Stomach smooth muscle (tissue), 2 donors: ENCODE measurements around the gene FAM193B.

ENCODE experiments used
- H3K27ac ChIP-seq: one replicate; pipeline ENCODE4 v1.7.0; 2013; ENCODE audit warnings: mild to moderate bottlenecking, low read length, inconsistent platforms
- H3K27me3 ChIP-seq, 2 donors: one replicate each; pipeline ENCODE4 v1.7.0; 2013; ENCODE audit warnings: low read length in 2 of 2; ENCODE audit not compliant: insufficient read depth in 2 of 2, control insufficient read depth in 1 of 2
- H3K36me3 ChIP-seq, 2 donors: one replicate each; pipeline ENCODE4 v1.7.0; 2013; ENCODE audit warnings: low read length in 2 of 2; ENCODE audit not compliant: control insufficient read depth in 2 of 2, insufficient read depth in 2 of 2
- H3K4me1 ChIP-seq: one replicate; pipeline ENCODE4 v1.7.0; 2013; ENCODE audit warnings: low read length; ENCODE audit not compliant: control insufficient read depth, insufficient read depth
- H3K4me3 ChIP-seq, 2 donors: one replicate each; pipeline ENCODE4 v1.7.0; 2013; ENCODE audit warnings: low read length in 2 of 2
- H3K9ac ChIP-seq, 2 donors: one replicate each; pipeline ENCODE4 v1.7.0; 2013; ENCODE audit warnings: low read length in 2 of 2, mild to moderate bottlenecking in 1 of 2
- H3K9me3 ChIP-seq, 2 donors: one replicate each; pipeline ENCODE4 v1.7.0; 2013; ENCODE audit warnings: low read length in 2 of 2; ENCODE audit not compliant: control insufficient read depth in 2 of 2
- donor health status: healthy.
- donor health status: Pancreatic carcinoma.

The FAM193B gene

GRCh38 chr5:177595991-177596774 lies 41.8 kb upstream of the FAM193B start:
- Histone ChIP-seq H3K27ac (no peak overlapping the region), H3K4me3 (no peak overlapping the region), H3K9me3 (no peaks in the 10 kb centered on the region), H3K9ac (no peak overlapping the region), H3K36me3 (peaks cover 21 to 30% of the 10 kb centered on the region in 2 donors), H3K27me3 (no peaks in the 10 kb centered on the region), H3K4me1 (peaks cover 23% of the 10 kb centered on the region)

- H3K9ac ChIP-seq: no peak overlapping the region
- peaks cover 14% of the 10 kb centered on the region for H3K4me1 ChIP-seq
- peaks cover 21 to 30% of the 10 kb centered on the region in 2 donors for H3K36me3 ChIP-seq
- no peaks in the 10 kb centered on the region for H3K9me3 ChIP-seq
- H3K27ac ChIP-seq: no peak overlapping the region
- H3K27me3 ChIP-seq: peaks cover 0 to 2% of the 10 kb centered on the region in 2 donors
- no peak overlapping the region for H3K4me3 ChIP-seq
These were observed 40.7 kb upstream of the FAM193B start for GRCh38 chr5:177595026-177595585.

GRCh38 chr5:177594071-177594470 lies 39.7 kb upstream of the FAM193B start:
- Histone ChIP-seq H3K36me3 (peaks cover 21 to 30% of the 10 kb centered on the region in 2 donors), H3K9ac (no peak overlapping the region), H3K4me3 (no peak overlapping the region)

GRCh38 chr5:177593511-177593910 lies 39.1 kb upstream of the FAM193B start:
- peak overlapping the region in 1 of 2 donors; percentile 93 for H3K4me3 ChIP-seq
- H3K9ac ChIP-seq: peak overlapping the region in 1 of 2 donors; percentile 14
- H3K9me3 ChIP-seq: no peaks in the 10 kb centered on the region
- H3K27ac ChIP-seq: no peak overlapping the region
- H3K4me1 ChIP-seq: peaks cover 14% of the 10 kb centered on the region
- H3K36me3 ChIP-seq: peaks cover 21 to 30% of the 10 kb centered on the region in 2 donors
- H3K27me3 ChIP-seq: peaks cover under 1 to 2% of the 10 kb centered on the region in 2 donors

More at GRCh38 chr5:177594071-177594470, 39.7 kb upstream of the FAM193B start:
- peaks cover 14% of the 10 kb centered on the region for H3K4me1 ChIP-seq
- H3K27me3 ChIP-seq: peaks cover 0 to 2% of the 10 kb centered on the region in 2 donors
- H3K27ac ChIP-seq: no peak overlapping the region
- no peaks in the 10 kb centered on the region for H3K9me3 ChIP-seq

DNA sequence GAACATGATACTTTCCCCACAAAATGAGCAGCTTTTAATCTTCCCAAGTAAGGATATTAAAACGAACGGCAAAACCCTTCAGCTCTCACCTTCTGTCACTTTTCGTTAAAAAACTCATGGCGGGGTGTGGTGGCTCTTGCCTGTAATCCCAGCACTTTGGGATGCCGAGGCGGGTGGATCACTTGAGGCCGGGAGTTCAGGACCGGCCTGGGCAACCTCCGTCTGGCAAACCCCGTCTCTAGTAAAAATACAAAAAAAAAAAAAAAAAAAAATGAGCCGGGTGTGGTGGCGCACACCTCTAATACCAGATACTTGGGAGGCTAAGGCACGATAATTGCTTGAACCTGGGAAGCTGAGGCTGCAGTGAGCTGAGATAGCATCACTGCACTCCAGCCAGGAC lies 38.5 kb upstream of the FAM193B start:
- H3K27ac ChIP-seq: no peak overlapping the region
- H3K4me3 ChIP-seq: peak overlapping the region; percentile 93 to 97

GRCh38 chr5:177592010-177592834 lies 37.9 kb upstream of the FAM193B start, which contains the start of gene TMED9:
Gene TMED9 (plus strand): TSS chr5:177592203. CDS start chr5:177592215, 12 bp downstream.
- H3K4me3 ChIP-seq: peak within 1 kb of the TSS; percentile 93 to 97
- H3K9ac ChIP-seq: peak within 1 kb of the TSS; percentile 80 to 93
- peaks cover 21 to 30% of the 10 kb centered on the region in 2 donors for H3K36me3 ChIP-seq
- H3K4me1 ChIP-seq: peaks cover 14% of the 10 kb centered on the region
- H3K9me3 ChIP-seq: no peaks in the 10 kb centered on the region
- H3K27me3 ChIP-seq: peaks cover 2 to 7% of the 10 kb centered on the region in 2 donors
- peak within 1 kb of the TSS; percentile 58 for H3K27ac ChIP-seq

More for the DNA sequence above, 38.5 kb upstream of the FAM193B start:
- peaks cover 14% of the 10 kb centered on the region for H3K4me1 ChIP-seq
- no peaks in the 10 kb centered on the region for H3K9me3 ChIP-seq
- H3K9ac ChIP-seq: peak overlapping the region; percentile 80 to 93
- H3K36me3 ChIP-seq: peaks cover 21 to 30% of the 10 kb centered on the region in 2 donors
- peaks cover 2 to 7% of the 10 kb centered on the region in 2 donors for H3K27me3 ChIP-seq

- H3K9me3 ChIP-seq: no peaks in the 10 kb centered on the region
- H3K4me1 ChIP-seq: peaks cover 14% of the 10 kb centered on the region
- H3K27me3 ChIP-seq: peaks cover 2 to 7% of the 10 kb centered on the region in 2 donors
- H3K9ac ChIP-seq: peak overlapping the region; percentile 42 to 93
- peak overlapping the region; percentile 93 to 97 for H3K4me3 ChIP-seq
- peak overlapping the region; percentile 58 for H3K27ac ChIP-seq
- peaks cover 21 to 30% of the 10 kb centered on the region in 2 donors for H3K36me3 ChIP-seq
These were observed 37.3 kb upstream of the FAM193B start for GRCh38 chr5:177591690-177592009.

DNA sequence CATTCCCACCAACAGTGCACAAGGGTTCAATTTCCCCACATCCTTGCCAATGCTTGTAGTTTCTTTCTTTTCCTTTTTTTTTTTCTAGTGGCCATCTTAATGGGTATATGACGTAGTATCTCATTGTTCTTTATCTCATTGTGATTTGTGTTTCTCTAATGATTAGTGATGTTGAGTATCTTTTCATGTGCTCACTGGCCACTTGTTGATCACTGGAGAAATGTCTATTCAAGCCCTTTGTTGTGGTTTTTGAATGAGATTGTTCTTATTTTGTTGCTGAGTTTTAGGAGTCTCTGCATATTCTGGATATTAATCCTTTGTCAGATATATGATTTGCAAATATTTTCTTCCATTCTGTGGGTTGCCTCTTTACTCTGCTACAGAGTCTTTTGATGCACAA lies 36.0 kb upstream of the FAM193B start:
- H3K4me3 ChIP-seq: no peak overlapping the region
- peaks cover 2 to 7% of the 10 kb centered on the region in 2 donors for H3K27me3 ChIP-seq
- no peak overlapping the region for H3K9ac ChIP-seq
- no peak overlapping the region for H3K27ac ChIP-seq
- no peaks in the 10 kb centered on the region for H3K9me3 ChIP-seq
- peaks cover 14% of the 10 kb centered on the region for H3K4me1 ChIP-seq
- H3K36me3 ChIP-seq: peaks cover 18% of the 10 kb centered on the region in 2 donors

GRCh38 chr5:177588413-177588909 lies 34.1 kb upstream of the FAM193B start:
- no peaks in the 10 kb centered on the region for H3K9me3 ChIP-seq
- H3K9ac ChIP-seq: no peak overlapping the region
- peaks cover 6 to 7% of the 10 kb centered on the region in 2 donors for H3K27me3 ChIP-seq
- no peak overlapping the region for H3K4me3 ChIP-seq
- H3K36me3 ChIP-seq: peaks cover under 1 to 3% of the 10 kb centered on the region in 2 donors
- H3K4me1 ChIP-seq: peaks cover 11% of the 10 kb centered on the region
- H3K27ac ChIP-seq: no peak overlapping the region

DNA sequence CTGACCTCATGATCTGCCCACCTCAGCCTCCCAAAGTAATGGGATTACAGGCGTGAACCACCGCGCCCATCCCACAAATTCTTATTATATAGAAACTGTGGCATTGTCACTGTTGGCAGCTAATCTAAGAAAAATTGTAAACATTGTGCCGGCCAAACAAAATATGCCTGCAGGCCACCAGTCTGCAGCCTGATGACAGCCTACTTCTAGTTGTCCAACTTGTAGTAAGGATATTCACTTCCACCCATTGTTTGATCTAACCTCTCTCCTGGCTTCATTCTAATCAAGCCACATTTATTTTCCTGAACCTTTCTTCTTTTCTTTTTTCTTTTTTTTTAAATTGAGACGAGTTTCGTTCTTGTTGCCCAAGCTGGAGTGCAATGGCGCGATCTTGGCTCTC lies 24.0 kb upstream of the FAM193B start:
- no peak overlapping the region for H3K4me3 ChIP-seq
- no peak overlapping the region for H3K27ac ChIP-seq
- H3K36me3 ChIP-seq: no peaks in the 10 kb centered on the region
- no peaks in the 10 kb centered on the region for H3K9me3 ChIP-seq
- peaks cover 0 to under 1% of the 10 kb centered on the region in 2 donors for H3K27me3 ChIP-seq
- no peak overlapping the region for H3K9ac ChIP-seq
- H3K4me1 ChIP-seq: no peaks in the 10 kb centered on the region
